HepG2 (cell line): ENCODE measurements around the gene DDAH2. TPM values are rescaled to one million over a fixed set of nuclear protein-coding genes. Genes with fewer than 3 reads are reported as not detected.

Experiments
- ASH2L ChIP-seq: fragments of 300-600, 200-600 bp; sonication (generic); IDR thresholded peaks from 2 replicates; pipeline ENCODE4 v1.7.0; 2017; ENCODE audit warnings: low read depth, mild to moderate bottlenecking, moderate library complexity, mixed read lengths, low read length; ENCODE audit not compliant: insufficient read length
- BORCS8-MEF2B ChIP-seq: sonication (generic); formaldehyde crosslinking; IDR thresholded peaks from 2 replicates; pipeline ENCODE4 v1.8.0; 2022; ENCODE audit warnings: mild to moderate bottlenecking, missing genetic modification reagents
- CHCHD3 ChIP-seq: sonication (generic); formaldehyde crosslinking; IDR thresholded peaks from 2 replicates; pipeline ENCODE4 v1.8.0; 2022; ENCODE audit warnings: mild to moderate bottlenecking, missing genetic modification reagents, moderate library complexity
- HCFC1 ChIP-seq: fragments of 150-350 bp; IDR thresholded peaks from 2 replicates; pipeline ENCODE4 v1.6.1; 2014; ENCODE audit warnings: low read depth, low read length
- KAT8 ChIP-seq: IDR thresholded peaks from 2 replicates; pipeline ENCODE4 v1.6.1; 2016; ENCODE audit warnings: missing genetic modification reagents, missing compliant biosample characterization
- MATR3 ChIP-seq: sonication (generic); formaldehyde crosslinking; IDR thresholded peaks from 2 replicates; pipeline ENCODE4 v1.4.0; 2020; ENCODE audit warnings: missing genetic modification reagents
- MBD4 ChIP-seq: IDR thresholded peaks from 2 replicates; pipeline ENCODE4 v1.6.1; 2012; ENCODE audit warnings: low read length, inconsistent platforms, borderline replicate concordance
- MYC ChIP-seq: sonication (generic); formaldehyde crosslinking; IDR thresholded peaks from 2 replicates; pipeline ENCODE4 v1.9.0; 2021; ENCODE audit warnings: missing genetic modification reagents, borderline replicate concordance
- NCOR1 ChIP-seq: fragments of 200-600 bp; sonication (generic); IDR thresholded peaks from 2 replicates; pipeline ENCODE4 v1.7.0; 2017; ENCODE audit warnings: antibody characterized with exemption, low read length, borderline replicate concordance
- NFKBIZ ChIP-seq: IDR thresholded peaks from 2 replicates; pipeline ENCODE4 v1.6.1; 2018; ENCODE audit warnings: missing genetic modification reagents, missing compliant biosample characterization
- RBFOX2 ChIP-seq: fragments of 200-400 bp; formaldehyde crosslinking; IDR thresholded peaks from 2 replicates; pipeline ENCODE4 v1.6.1; 2017; ENCODE audit warnings: low read depth, mild to moderate bottlenecking, low read length
- RFXAP ChIP-seq: sonication (generic); formaldehyde crosslinking; IDR thresholded peaks from 2 replicates; pipeline ENCODE4 v1.4.0; 2020; ENCODE audit warnings: missing genetic modification reagents, borderline replicate concordance
- SMAD9 ChIP-seq: sonication (generic); formaldehyde crosslinking; IDR thresholded peaks from 2 replicates; pipeline ENCODE4 v1.5.1; 2020; ENCODE audit warnings: mild to moderate bottlenecking, missing genetic modification reagents
- SOX5 ChIP-seq: IDR thresholded peaks from 2 replicates; pipeline ENCODE4 v1.6.1; 2016; ENCODE audit warnings: borderline replicate concordance
- ZBTB3 ChIP-seq: sonication (generic); formaldehyde crosslinking; IDR thresholded peaks from 2 replicates; pipeline ENCODE4 v1.4.0; 2020; ENCODE audit warnings: low read depth, mild to moderate bottlenecking, moderate library complexity, missing genetic modification reagents, borderline replicate concordance
- ZNF136 ChIP-seq: sonication (generic); formaldehyde crosslinking; IDR thresholded peaks from 2 replicates; pipeline ENCODE4 v1.8.1; 2022; ENCODE audit warnings: low read depth, mild to moderate bottlenecking, moderate library complexity, missing genetic modification reagents
- ZNF34 ChIP-seq: sonication (generic); formaldehyde crosslinking; IDR thresholded peaks from 2 replicates; pipeline ENCODE4 v1.4.0; 2020; ENCODE audit warnings: mild to moderate bottlenecking, missing genetic modification reagents, borderline replicate concordance
- ZNF430 ChIP-seq: sonication (generic); formaldehyde crosslinking; IDR thresholded peaks from 2 replicates; pipeline ENCODE4 v1.9.0; 2021; ENCODE audit warnings: mild to moderate bottlenecking, missing genetic modification reagents
- ZNF556 ChIP-seq: sonication (generic); formaldehyde crosslinking; IDR thresholded peaks from 2 replicates; pipeline ENCODE4 v1.4.0; 2020; ENCODE audit warnings: mild to moderate bottlenecking, missing genetic modification reagents, borderline replicate concordance
- ZNF557 ChIP-seq: sonication (generic); formaldehyde crosslinking; IDR thresholded peaks from 2 replicates; pipeline ENCODE4 v1.4.0; 2020; ENCODE audit warnings: missing genetic modification reagents
- ZNF562 ChIP-seq: sonication (generic); formaldehyde crosslinking; IDR thresholded peaks from 2 replicates; pipeline ENCODE4 v1.8.0; 2022; ENCODE audit warnings: missing genetic modification reagents, borderline replicate concordance
- ZNF616 ChIP-seq: sonication (generic); formaldehyde crosslinking; IDR thresholded peaks from 2 replicates; pipeline ENCODE4 v1.5.0; 2020; ENCODE audit warnings: low read depth, mild to moderate bottlenecking, missing genetic modification reagents
- ZNF777 ChIP-seq: sonication (generic); formaldehyde crosslinking; IDR thresholded peaks from 2 replicates; pipeline ENCODE4 v1.4.0; 2020; ENCODE audit warnings: missing genetic modification reagents
- polyA plus RNA-seq, 8 experiments: library from polyadenylated mRNA; depleted of rRNA in 3 of 8; stranded (reverse) in 7 of 8; unstranded in 1 of 8; fragments of >200 nt; fragmentation: Illumina TruSeq in 4 of 8; extraction: Trizol in 4 of 8; gene quantifications; 2 replicates each; pipeline versions ENCODE4 v1.2.1 to v1.2.3, GENCODE V29; 2011 to 2016; ENCODE audit warnings: low read depth in 4 of 8, missing spikeins in 1 of 8, mixed read lengths in 1 of 8; ENCODE audit not compliant: insufficient read depth in 1 of 8
- total RNA-seq, 5 experiments: library from RNA; depleted of rRNA; stranded (reverse); fragments of >200 nt; fragmentation: Illumina TruSeq; extraction: Trizol; gene quantifications; 2 replicates each; pipeline ENCODE4 v1.2.3, GENCODE V29; 2016; ENCODE audit warnings: low read depth in 1 of 5
- TF ChIP-seq, protein P1 (sequence below): sonication (generic); formaldehyde crosslinking; IDR thresholded peaks from 2 replicates; pipeline ENCODE4 v1.8.0; 2022; ENCODE audit warnings: mild to moderate bottlenecking, missing genetic modification reagents, borderline replicate concordance
- TF ChIP-seq, protein P2 (sequence below): IDR thresholded peaks from 2 replicates; pipeline ENCODE4 v1.6.1; 2012; ENCODE audit warnings: low read length, improper control_type of control experiment
- TF ChIP-seq, protein P3 (sequence below): IDR thresholded peaks from 2 replicates; pipeline ENCODE4 v1.6.1; 2016; ENCODE audit warnings: low read depth, control low read depth

Gene DDAH2
- total and polyA plus RNA-seq, 2 of the 13 experiments (the other 11 are each of a cell fraction or from before 2014, with no cell fraction given) = 16.4 to 21.1 TPM

DNA sequence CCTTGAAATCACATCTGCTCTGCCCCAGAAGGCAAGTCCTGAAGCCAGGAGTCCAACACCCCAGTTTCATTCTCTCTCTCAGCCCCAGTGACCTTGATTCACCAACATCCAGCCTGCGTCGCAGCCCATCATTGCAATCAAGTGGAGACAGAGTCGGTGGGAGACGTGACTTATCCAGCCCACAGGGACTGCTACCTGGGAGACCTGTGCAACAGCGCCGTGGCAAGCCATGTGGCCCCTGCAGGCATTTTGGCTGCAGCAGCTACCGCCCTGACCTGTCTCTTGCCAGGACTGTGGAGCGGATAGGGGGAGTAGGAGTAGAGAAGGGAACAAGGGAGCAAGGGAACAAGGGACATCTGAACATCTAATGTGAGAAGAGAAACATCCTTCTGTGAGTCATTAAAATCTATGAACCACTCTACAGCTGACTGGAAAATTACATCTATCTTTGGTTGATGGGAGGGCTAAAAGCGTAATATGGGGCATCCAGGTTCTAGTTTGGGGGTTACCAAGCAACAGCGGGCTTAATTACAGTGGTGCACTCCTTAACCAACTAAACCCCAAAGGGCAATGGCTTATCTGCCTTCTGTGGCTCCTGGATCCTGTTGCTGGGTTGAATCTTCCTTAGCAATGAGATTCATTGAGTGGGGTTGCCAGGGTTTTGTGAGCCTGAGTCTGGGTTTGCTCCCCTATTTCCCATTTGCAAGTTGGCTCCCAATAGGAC, 11.4 kb downstream of the DDAH2 start (continued):
- no peak for TF ChIP-seq HCFC1
- no peak for TF ChIP-seq ZNF430 (CRISPR knock-in tag)
- TF ChIP-seq ZNF136 = no peak
- no peak for TF ChIP-seq MBD4
- TF ChIP-seq ZNF616 (CRISPR knock-in tag) = no peak
- no peak for TF ChIP-seq ZBTB3 (CRISPR knock-in tag)
- TF ChIP-seq MATR3 (CRISPR knock-in tag) = no peak
- TF ChIP-seq, protein P1, sequence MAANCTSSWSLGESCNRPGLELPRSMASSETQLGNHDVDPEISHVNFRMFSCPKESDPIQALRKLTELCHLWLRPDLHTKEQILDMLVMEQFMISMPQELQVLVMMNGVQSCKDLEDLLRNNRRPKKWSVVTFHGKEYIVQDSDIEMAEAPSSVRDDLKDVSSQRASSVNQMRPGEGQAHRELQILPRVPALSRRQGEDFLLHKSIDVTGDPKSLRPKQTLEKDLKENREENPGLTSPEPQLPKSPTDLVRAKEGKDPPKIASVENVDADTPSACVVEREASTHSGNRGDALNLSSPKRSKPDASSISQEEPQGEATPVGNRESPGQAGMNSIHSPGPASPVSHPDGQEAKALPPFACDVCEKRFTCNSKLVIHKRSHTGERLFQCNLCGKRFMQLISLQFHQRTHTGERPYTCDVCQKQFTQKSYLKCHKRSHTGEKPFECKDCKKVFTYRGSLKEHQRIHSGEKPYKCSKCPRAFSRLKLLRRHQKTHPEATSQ (CRISPR knock-in tag) = no peak
- TF ChIP-seq, protein P2, sequence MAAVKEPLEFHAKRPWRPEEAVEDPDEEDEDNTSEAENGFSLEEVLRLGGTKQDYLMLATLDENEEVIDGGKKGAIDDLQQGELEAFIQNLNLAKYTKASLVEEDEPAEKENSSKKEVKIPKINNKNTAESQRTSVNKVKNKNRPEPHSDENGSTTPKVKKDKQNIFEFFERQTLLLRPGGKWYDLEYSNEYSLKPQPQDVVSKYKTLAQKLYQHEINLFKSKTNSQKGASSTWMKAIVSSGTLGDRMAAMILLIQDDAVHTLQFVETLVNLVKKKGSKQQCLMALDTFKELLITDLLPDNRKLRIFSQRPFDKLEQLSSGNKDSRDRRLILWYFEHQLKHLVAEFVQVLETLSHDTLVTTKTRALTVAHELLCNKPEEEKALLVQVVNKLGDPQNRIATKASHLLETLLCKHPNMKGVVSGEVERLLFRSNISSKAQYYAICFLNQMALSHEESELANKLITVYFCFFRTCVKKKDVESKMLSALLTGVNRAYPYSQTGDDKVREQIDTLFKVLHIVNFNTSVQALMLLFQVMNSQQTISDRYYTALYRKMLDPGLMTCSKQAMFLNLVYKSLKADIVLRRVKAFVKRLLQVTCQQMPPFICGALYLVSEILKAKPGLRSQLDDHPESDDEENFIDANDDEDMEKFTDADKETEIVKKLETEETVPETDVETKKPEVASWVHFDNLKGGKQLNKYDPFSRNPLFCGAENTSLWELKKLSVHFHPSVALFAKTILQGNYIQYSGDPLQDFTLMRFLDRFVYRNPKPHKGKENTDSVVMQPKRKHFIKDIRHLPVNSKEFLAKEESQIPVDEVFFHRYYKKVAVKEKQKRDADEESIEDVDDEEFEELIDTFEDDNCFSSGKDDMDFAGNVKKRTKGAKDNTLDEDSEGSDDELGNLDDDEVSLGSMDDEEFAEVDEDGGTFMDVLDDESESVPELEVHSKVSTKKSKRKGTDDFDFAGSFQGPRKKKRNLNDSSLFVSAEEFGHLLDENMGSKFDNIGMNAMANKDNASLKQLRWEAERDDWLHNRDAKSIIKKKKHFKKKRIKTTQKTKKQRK = no peak
- TF ChIP-seq CHCHD3 = no peak
- TF ChIP-seq, protein P3, sequence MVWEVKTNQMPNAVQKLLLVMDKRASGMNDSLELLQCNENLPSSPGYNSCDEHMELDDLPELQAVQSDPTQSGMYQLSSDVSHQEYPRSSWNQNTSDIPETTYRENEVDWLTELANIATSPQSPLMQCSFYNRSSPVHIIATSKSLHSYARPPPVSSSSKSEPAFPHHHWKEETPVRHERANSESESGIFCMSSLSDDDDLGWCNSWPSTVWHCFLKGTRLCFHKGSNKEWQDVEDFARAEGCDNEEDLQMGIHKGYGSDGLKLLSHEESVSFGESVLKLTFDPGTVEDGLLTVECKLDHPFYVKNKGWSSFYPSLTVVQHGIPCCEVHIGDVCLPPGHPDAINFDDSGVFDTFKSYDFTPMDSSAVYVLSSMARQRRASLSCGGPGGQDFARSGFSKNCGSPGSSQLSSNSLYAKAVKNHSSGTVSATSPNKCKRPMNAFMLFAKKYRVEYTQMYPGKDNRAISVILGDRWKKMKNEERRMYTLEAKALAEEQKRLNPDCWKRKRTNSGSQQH = no peak
- no peak for TF ChIP-seq SMAD9
- no peak for TF ChIP-seq ASH2L
- no peak for TF ChIP-seq NFKBIZ
- no peak for TF ChIP-seq RBFOX2
- TF ChIP-seq ZNF34 (CRISPR knock-in tag) = no peak
- TF ChIP-seq RFXAP = no peak
- no peak for TF ChIP-seq ZNF562 (CRISPR knock-in tag)
- no peak; the same call in 1 of the 2 replicates for TF ChIP-seq ZNF556 (CRISPR knock-in tag)
- no peak for TF ChIP-seq ZNF557 (CRISPR knock-in tag)
- no peak for TF ChIP-seq NCOR1
- 0 out of 2 replicates have a peak, but pooled peaks have one; percentile 26 for TF ChIP-seq KAT8
- peak; percentile 66; the same call in 1 of the 2 replicates for TF ChIP-seq MYC (CRISPR knock-in tag)
- 0 out of 2 replicates have a peak, but pooled peaks have one; percentile 25 for TF ChIP-seq BORCS8-MEF2B (CRISPR knock-in tag)
- no peak for TF ChIP-seq ZNF777 (CRISPR knock-in tag)
- peak; percentile 53; the same call in 1 of the 2 replicates for TF ChIP-seq SOX5 (CRISPR knock-in tag)
